Head of caudate nucleus (tissue), 42 donors: ENCODE measurements around the gene RHOG.

Source experiments
- DNase-seq, 42 donors: peaks; one replicate each; pipeline versions ENCODE4 v3.0.0 to v3.0.0-alpha.2; 2020 to 2021; ENCODE audit warnings: mixed read lengths in 7 of 42
- intact Hi-C: fragments of 100-400 bp; cut with DNase I; formaldehyde crosslinking; loops from one replicate; pipeline ENCODE4 v1.15.0; 2022

RHOG gene

GRCh38 chr11:3840870-3841425 is at the start of gene RHOG:
RHOG (minus strand) TSS chr11:3840959; CDS start chr11:3828138, 12,821 bp downstream.
- intact Hi-C loops, result loop anchor here (2.0 to 5.0 kb wide), 2 partner anchors 14 to 44 kb away; partner anchors contain the start of gene NUP98
- peak in 40 of 42 donors; percentile 58 to 88 (median 78) for DNase-seq

DNA sequence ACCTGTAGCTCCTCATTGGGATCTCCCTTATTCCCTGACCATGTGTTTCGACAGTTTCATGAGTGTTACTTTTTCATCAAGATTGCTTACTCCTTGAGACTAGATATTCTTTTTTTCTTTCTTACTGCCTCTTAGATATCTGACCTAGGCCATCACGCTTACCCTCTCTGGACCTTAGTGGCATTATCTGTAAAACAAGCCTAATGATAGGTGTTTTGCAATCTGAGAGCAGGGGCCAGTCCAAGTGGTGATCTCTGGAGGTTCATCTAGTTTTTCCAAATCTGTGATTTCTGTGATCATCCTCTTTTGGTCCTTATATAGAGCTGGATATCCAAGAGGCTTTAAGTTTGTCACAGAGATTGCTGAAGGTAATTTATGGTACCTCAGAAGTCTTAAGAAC is 49.3 kb upstream of the RHOG start:
- DNase-seq, result no peak
- intact Hi-C loops, result no loop called here

DNA sequence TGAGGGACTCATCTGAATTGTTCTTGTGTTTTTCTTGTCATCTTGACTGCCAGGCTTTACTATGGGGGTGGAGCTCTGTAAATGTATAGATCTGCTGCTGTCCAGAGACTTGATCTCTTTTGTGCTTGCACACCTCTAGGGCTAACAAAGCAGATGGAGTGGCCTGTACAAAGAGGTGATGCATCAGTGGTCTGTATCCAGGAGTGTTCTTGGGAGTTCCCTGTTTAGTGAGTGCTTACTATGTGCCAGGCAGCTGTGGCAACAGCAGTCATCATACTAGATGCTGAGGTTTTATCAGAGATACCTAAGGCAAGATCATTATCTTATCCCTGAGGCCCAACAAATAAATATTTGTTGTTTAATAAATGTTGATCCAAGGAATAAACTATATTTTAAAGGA is 48.1 kb upstream of the RHOG start:
- intact Hi-C loops, result no loop called here
- DNase-seq, result no peak

DNA sequence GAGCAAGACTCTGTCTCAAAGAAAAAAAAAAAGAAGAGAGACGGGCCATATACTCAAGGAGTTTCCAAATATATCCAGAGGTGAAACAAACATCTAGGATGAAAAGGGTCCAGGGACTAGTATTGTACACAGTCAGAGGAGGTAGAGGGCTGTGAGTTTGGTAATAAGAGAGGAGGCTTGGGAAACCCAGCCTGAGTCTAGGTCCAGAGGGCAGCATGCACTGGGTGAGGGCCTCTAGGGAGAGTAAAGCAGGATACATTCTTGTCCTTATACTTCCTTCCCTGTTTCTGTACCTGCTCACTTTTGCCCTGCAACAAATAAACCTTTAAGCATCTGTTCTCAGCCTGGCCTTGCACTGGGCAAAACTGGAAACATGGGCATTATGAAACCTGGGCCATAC is 46.2 kb upstream of the RHOG start:
- no peak for DNase-seq
- intact Hi-C loops, result no loop called here

DNA sequence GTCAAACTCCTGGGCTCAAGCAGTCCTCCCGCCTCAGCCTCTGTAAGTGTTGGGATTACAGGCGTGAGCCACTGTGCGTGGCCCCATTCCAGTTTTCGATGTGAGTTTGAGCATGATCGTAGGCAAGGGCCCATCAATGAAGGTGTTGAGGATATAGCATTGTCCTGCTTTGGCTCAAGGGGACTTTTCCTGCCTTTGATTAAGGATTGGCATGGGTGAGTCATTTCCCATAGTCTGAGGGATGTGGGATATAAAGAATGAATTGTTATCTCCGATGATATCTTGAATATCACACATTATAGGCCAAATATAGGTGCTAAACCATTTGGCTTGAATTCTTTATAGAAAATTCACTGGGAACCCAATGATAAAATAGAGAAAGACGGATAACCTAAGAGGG is 45.1 kb upstream of the RHOG start:
- no peak for DNase-seq
- intact Hi-C loops, result no loop called here

GRCh38 chr11:3882655-3883054 is 41.9 kb upstream of the RHOG start:
- no peak for DNase-seq
- intact Hi-C loops, result no loop called here

DNA sequence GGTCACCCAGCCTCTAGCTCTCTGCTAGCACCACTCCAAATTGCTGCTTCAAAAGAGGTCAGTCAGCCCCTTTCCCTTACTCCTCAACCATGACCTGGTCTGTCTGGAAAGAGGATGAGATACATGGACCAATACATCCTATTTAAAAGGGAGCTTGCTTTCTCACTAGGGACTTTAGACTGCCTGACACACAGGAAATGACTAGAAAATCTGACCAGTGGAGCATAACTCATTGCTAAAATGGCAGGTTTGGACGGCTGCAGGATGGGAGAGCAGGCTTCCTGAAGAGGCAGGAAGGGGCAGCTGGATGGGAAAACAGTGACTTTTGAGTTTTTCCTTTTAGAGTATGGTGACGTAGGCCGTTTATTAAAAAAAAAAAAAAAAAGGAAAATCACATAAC is 40.0 kb upstream of the RHOG start:
- no peak for DNase-seq

DNA sequence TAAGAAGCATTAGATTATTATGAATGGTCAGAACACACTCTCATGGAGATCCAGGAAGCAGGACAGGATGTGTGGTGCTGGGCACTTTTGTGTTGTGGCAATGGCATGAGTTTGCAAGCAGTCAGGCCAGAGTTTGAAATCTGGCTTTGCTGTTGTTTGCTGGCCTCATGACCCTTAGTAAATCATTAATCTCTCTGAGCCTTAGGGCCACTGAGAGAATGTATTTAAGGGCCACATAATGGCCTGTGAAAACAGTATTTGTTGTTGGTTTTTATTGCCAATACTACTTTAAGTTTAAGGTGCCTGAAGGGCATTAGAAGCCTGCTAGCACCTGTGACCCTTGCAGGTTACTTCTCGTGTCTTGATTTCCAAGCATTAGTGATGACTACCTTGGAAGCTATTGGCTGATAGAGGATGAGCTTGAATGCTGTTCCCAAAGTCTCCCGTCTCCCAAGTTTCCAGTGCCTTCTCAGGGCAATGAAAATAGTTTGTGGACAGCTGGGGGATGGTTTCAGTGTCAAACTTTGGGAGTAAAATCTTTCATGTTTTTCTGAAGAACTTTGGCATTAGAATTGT is 39.3 kb upstream of the RHOG start:
- no peak for DNase-seq
- intact Hi-C loops, result no loop called here

More for the DNA sequence above, 40.0 kb upstream of the RHOG start:
- intact Hi-C loops, result no loop called here

GRCh38 chr11:3879216-3879966 is 38.6 kb upstream of the RHOG start:
- intact Hi-C loops, result no loop called here
- DNase-seq, result no peak

GRCh38 chr11:3878258-3878584 is 37.5 kb upstream of the RHOG start:
- intact Hi-C loops, result no loop called here
- no peak for DNase-seq

- intact Hi-C loops, result no loop called here
- DNase-seq, result no peak
Measured at GRCh38 chr11:3877364-3878257, 36.9 kb upstream of the RHOG start.

DNA sequence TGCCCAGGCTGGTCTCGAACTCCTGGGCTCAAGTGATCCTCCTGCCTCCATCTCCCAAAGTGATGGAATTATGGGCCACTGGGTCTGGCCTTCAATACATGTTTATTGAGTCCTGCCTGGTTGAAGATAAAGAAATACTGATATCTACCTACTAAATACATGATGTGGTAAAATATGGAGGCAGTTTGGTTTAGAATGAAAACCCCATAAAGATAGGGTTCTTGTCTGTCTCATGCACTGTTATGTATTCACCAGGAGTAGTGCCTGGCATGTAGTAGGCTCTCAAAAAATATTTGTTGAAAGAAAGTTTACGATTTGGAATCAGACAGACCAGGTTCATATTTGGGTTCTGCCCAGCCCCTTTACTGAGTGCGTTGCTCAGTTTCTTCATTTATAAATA is 35.9 kb upstream of the RHOG start:
- intact Hi-C loops, result no loop called here
- no peak for DNase-seq

GRCh38 chr11:3873712-3874349 is 33.1 kb upstream of the RHOG start:
- DNase-seq, result no peak

GRCh38 chr11:3867209-3868091 is 26.7 kb upstream of the RHOG start:
- intact Hi-C loops, result no loop called here
- no peak for DNase-seq

More at GRCh38 chr11:3873712-3874349, 33.1 kb upstream of the RHOG start:
- intact Hi-C loops, result no loop called here

DNA sequence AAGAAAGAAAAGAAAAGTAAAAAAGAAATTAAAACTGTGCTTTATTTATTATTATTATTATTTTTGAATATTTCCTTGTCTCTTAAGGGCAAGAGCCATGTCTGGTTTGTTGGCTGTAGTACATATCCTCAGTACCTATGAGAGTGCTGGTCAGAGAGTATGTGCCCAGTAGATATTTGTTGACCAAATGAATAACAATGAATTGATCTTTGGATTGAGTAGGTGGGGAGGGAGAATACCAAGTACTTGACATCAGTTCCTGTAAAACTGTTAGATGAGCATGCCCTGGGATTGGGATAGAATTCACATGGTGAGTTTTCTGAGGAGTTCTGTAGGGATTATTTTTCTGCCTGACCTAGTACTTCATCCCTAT is 26.1 kb upstream of the RHOG start:
- intact Hi-C loops, result no loop called here
- no peak for DNase-seq

- DNase-seq, result no peak
- intact Hi-C loops, result no loop called here
Measured at GRCh38 chr11:3866206-3866605, 25.4 kb upstream of the RHOG start.

DNA sequence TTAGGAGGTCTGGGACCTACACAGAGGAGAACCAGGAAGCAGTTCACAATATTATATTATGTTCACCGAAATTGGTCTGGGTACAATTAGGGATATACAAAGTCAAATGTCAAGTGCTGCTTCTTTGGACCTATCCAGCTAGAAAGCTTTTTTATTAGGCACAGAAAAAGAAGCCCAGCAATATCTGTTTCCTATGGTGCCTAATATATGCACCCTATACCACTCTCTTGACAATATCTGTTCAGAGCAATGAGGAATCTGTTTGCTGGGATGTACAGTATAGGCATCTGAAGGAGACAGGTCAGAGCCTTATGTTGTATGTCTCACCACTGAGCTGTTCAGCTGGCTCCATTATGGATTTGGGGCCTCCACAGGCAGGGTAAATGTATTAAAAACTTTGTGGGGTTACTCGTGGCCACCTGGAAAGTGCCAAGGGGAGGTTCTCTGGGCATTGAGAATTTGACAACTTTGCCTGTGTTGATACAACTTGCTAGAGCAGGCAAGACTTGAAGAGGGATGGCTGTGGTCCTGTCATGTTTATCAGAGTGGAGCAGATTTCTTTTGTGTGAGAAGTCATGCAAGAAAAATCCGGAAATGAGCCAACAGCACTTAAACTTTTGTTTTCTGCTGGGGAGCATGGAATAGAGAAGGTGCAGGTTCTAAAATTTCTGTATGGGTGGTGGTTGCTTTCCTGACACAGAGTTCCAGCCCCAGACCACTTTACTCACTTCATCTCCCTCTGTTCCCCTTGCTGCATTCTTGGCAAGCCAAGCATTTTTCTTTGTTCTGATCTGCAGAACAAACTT is 24.8 kb upstream of the RHOG start:
- DNase-seq, result no peak
- intact Hi-C loops, result no loop called here

GRCh38 chr11:3861683-3862082 is 20.9 kb upstream of the RHOG start:
- DNase-seq, result no peak
- intact Hi-C loops, result no loop called here
